ENCODE results near the gene COG1. TPM values are rescaled to one million over a fixed set of nuclear protein-coding genes. Genes with fewer than 3 reads are reported as not detected.

Gene COG1
- total RNA-seq, 2 experiments from 2014 or later = 25.6 to 39.0 TPM

DNA sequence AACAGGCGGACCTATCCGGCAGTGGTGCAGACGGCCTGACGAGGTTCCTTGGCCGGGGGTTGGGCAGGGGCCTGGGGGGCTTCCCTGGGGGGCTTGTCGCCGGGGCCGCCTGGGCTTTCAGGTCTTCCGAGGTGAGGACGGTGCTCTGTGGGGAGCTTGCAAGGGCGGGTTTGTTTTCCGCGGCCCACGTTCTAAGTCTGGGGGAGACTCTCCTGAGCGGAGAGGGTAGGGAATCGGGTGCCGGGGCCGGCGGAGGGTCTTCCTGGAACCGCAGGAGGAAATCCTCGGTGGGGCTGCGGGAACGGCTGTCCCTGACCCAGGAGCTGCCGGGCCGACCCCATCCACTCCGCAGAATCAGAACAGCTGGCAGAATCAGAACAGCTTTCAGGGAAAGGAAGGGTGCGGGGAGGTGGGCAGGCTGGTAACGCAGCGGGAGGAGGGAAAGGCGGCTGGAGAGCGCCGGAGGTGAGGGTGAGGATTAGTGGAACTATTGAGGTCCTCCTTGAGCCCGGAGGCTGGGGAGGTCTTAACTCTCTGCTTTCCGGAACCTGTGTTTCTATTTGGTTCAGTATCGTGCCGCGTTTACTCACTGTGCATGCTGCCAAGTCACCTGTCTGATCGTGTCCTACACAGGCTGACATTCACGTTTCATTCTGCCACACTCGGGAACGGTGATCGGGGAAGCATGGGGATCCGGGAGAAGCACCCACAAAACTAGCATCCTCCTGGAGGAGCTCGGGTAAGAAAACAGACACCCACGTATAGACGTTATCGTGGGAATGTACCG lies 39.9 kb downstream of the COG1 start:
- DNase-seq (peak; percentile 59), ATAC-seq (peak; percentile 48)
- Mint-ChIP-seq H3K36me3 (ENCODE audit: low read depth) (peaks cover 33% of the 10 kb centered on the region), H3K27me3 (no peaks in the 10 kb centered on the region), H3K9me3 (ENCODE audit: low read depth) (no peaks in the 10 kb centered on the region), H3K4me1 (peaks cover 58% of the 10 kb centered on the region), H3K4me3 (peak overlapping the region; percentile 81), H3K27ac (peak overlapping the region; percentile 96)
- ChIA-PET POLR2A (interaction anchor here (1.1 to 1.3 kb wide), 2 partner anchors 30 to 40 kb away, joined by 5 to 7 read pairs; partner anchors contain the start of gene COG1), CTCF (interaction anchor here (0.6 to 3.8 kb wide), 10 partner anchors 13 to 505 kb away, joined by 3 to 31 read pairs (median 4); partner anchors contain the start of gene COG1)
- intact Hi-C loops (cut with DNase I, micrococcal nuclease) = loop anchor here (1.0 to 5.0 kb wide), 10 partner anchors 22 to 970 kb away; partner anchors contain the start of genes CDC42EP4 (in 2 of the 2), SLC39A11 (in 2 of the 2) and RPL38 (in 1 of the 2)

DNA sequence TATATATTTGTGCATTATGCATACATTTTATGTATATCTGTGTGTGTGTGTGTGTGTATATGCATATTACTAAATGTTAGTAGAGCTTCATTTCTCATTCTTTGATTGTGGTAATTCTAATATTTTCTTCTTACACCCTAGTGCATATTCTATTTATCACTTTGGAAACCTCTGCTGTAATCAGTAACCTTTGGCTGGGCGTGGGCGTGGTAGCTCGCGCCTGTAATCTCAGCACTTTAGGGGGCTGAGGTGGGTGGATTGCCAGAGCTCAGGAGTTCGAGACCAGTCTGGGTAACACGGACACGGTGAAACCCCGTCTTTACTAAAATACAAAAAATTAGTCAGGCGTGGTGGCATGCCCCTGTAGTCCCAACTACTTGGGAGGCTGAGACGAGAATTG lies 41.9 kb downstream of the COG1 start:
- H3K36me3 Mint-ChIP-seq (ENCODE audit: low read depth) = peaks cover 41% of the 10 kb centered on the region
- no peak for DNase-seq
- ATAC-seq = no peak
- H3K9me3 Mint-ChIP-seq (ENCODE audit: low read depth) = no peaks in the 10 kb centered on the region
- H3K4me1 Mint-ChIP-seq = peaks cover 53% of the 10 kb centered on the region
- ChIA-PET POLR2A (no interaction called here), CTCF (interaction anchor here (0.6 to 3.0 kb wide), 5 partner anchors 11 to 528 kb away, joined by 3 to 8 read pairs (median 3); no protein-coding TSS in a partner anchor)
- no peak overlapping the region for H3K27ac Mint-ChIP-seq
- no peak overlapping the region for H3K4me3 Mint-ChIP-seq
- H3K27me3 Mint-ChIP-seq = no peaks in the 10 kb centered on the region
- intact Hi-C loops (cut with DNase I, micrococcal nuclease) = loop anchor here in 1 of 2 experiments (5.0 kb wide), 1 partner anchor 968 kb away; the partner anchor contains the start of gene RPL38

DNA sequence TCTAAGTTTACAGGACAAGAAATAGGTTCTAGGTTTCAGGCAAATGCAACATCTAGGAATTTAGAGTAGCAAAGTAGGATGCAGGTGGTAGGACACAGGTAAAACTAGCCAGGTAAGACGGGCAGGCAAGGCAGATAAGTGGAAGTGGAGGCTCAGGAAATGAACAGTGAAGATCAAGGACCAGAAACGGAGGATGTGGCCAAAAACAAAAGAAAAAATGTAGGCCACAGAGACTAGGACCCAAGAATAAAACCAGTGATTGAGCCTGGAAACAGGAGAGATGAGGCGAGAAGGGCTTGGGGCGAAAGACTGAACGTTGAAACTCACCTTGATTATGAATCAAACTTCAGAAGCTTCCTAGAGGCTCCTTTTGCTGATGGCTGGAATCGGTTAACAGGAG lies 44.9 kb downstream of the COG1 start:
- peaks cover 58% of the 10 kb centered on the region for H3K36me3 Mint-ChIP-seq (ENCODE audit: low read depth)
- H3K4me3 Mint-ChIP-seq = peak overlapping the region; percentile 27
- ChIA-PET POLR2A (no interaction called here), CTCF (interaction anchor here (0.7 to 1.7 kb wide), 3 partner anchors 8 to 1132 kb away, joined by 3 to 5 read pairs (median 3); no protein-coding TSS in a partner anchor)
- no peaks in the 10 kb centered on the region for H3K9me3 Mint-ChIP-seq (ENCODE audit: low read depth)
- no peak for DNase-seq
- H3K4me1 Mint-ChIP-seq = peaks cover 46% of the 10 kb centered on the region
- intact Hi-C loops (cut with DNase I, micrococcal nuclease) = no loop called here
- no peak for ATAC-seq
- peak overlapping the region; percentile 21 for H3K27ac Mint-ChIP-seq
- no peaks in the 10 kb centered on the region for H3K27me3 Mint-ChIP-seq

GRCh38 chr17:73240561-73240960 lies 47.7 kb downstream of the COG1 start:
- intact Hi-C loops (cut with DNase I, micrococcal nuclease) = no loop called here
- H3K27me3 Mint-ChIP-seq = no peaks in the 10 kb centered on the region
- ATAC-seq = no peak
- H3K4me1 Mint-ChIP-seq = peaks cover 37% of the 10 kb centered on the region
- no peaks in the 10 kb centered on the region for H3K9me3 Mint-ChIP-seq (ENCODE audit: low read depth)
- ChIA-PET POLR2A (no interaction called here), CTCF (interaction anchor here (1.0 kb wide), 1 partner anchor 49 kb away, joined by 3 read pairs; no protein-coding TSS in a partner anchor)
- H3K27ac Mint-ChIP-seq = no peak overlapping the region
- no peak overlapping the region for H3K4me3 Mint-ChIP-seq
- H3K36me3 Mint-ChIP-seq (ENCODE audit: low read depth) = peaks cover 51% of the 10 kb centered on the region
- DNase-seq = no peak

GRCh38 chr17:73247726-73248125 lies 54.9 kb downstream of the COG1 start:
- Mint-ChIP-seq H3K36me3 (ENCODE audit: low read depth) (peaks cover 9% of the 10 kb centered on the region), H3K27ac (no peak overlapping the region), H3K9me3 (ENCODE audit: low read depth) (no peaks in the 10 kb centered on the region), H3K4me1 (no peaks in the 10 kb centered on the region), H3K4me3 (no peak overlapping the region), H3K27me3 (no peaks in the 10 kb centered on the region)
- ChIA-PET CTCF (interaction anchor here (1.4 to 1.8 kb wide), 2 partner anchors 8 to 523 kb away, joined by 6 read pairs; no protein-coding TSS in a partner anchor), POLR2A (no interaction called here)
- DNase-seq = no peak
- ATAC-seq = no peak
- intact Hi-C loops (cut with DNase I, micrococcal nuclease) = no loop called here

DNA sequence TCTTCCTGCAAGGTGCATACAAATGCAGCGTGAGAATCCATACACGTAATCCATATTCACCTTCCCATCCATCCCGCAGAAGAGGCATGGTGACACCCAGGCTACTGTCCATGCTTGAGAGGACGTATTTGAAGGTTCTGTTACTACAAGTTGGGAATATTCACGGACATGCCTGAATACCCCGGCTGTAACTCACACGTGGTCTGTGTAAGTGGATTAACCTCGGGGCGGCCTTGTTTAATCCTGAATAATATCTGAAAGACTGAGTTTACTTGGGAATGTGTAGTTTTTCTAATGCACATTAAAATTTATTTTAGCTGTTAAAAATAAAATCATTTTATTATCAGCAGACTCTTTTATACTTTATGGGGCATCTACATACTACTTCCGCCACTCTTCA lies 55.7 kb downstream of the COG1 start:
- H3K27me3 Mint-ChIP-seq = no peaks in the 10 kb centered on the region
- CTCF ChIA-PET = interaction anchor here (0.9 to 1.8 kb wide), 2 partner anchors 122 to 524 kb away, joined by 3 to 6 read pairs; no protein-coding TSS in a partner anchor
- no peak for ATAC-seq

GRCh38 chr17:73249700-73250099 lies 56.8 kb downstream of the COG1 start:
- no peak overlapping the region for H3K27ac Mint-ChIP-seq
- H3K4me3 Mint-ChIP-seq = no peak overlapping the region
- DNase-seq (no peak), ATAC-seq (no peak)
- peaks cover 4% of the 10 kb centered on the region for H3K36me3 Mint-ChIP-seq (ENCODE audit: low read depth)
- no peaks in the 10 kb centered on the region for H3K27me3 Mint-ChIP-seq
- ChIA-PET CTCF (interaction anchor here (0.8 to 1.6 kb wide), 4 partner anchors 14 to 126 kb away, joined by 3 to 13 read pairs (median 3); no protein-coding TSS in a partner anchor), POLR2A (interaction anchor here (0.6 kb wide), 1 partner anchor 83 kb away, joined by 4 read pairs; no protein-coding TSS in a partner anchor)
- intact Hi-C loops (cut with DNase I, micrococcal nuclease) = no loop called here
- no peaks in the 10 kb centered on the region for H3K4me1 Mint-ChIP-seq
- no peaks in the 10 kb centered on the region for H3K9me3 Mint-ChIP-seq (ENCODE audit: low read depth)

More for the DNA sequence above, 55.7 kb downstream of the COG1 start:
- Mint-ChIP-seq H3K27ac (no peak overlapping the region), H3K4me3 (no peak overlapping the region), H3K9me3 (ENCODE audit: low read depth) (no peaks in the 10 kb centered on the region), H3K4me1 (no peaks in the 10 kb centered on the region), H3K36me3 (ENCODE audit: low read depth) (peaks cover 7% of the 10 kb centered on the region)
- intact Hi-C loops (cut with DNase I, micrococcal nuclease) = no loop called here
- no peak for DNase-seq
- POLR2A ChIA-PET = no interaction called here

- ChIA-PET POLR2A (no interaction called here), CTCF (interaction anchor here (0.7 to 5.8 kb wide), 5 partner anchors 15 to 119 kb away, joined by 3 to 98 read pairs (median 3); no protein-coding TSS in a partner anchor)
- no peak for ATAC-seq
- Mint-ChIP-seq H3K27ac (no peak overlapping the region), H3K36me3 (ENCODE audit: low read depth) (peaks cover 4% of the 10 kb centered on the region), H3K4me3 (no peak overlapping the region), H3K27me3 (no peaks in the 10 kb centered on the region), H3K4me1 (no peaks in the 10 kb centered on the region), H3K9me3 (ENCODE audit: low read depth) (no peaks in the 10 kb centered on the region)
- intact Hi-C loops (cut with DNase I, micrococcal nuclease) = no loop called here
- no peak for DNase-seq
Measured at GRCh38 chr17:73250851-73251640, 58.2 kb downstream of the COG1 start.

DNA sequence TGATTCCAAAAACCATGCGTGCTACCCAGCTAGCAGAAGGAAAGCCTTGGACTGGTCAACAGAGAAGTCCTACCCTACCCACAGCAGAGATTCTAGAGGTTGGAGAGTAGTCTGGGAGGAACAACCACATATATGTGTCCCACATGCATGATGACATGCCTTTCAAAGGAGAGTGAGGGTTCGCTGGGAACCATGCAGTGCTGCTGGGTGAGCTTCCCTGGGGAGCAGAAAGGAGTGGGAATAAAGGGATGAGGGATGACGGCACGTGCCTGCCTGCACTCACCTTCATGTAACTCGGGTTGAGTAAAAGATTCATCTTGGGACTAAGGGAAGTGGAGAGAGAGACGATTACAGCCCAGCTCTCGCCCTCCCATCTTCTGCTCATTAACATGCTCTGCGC lies 59.0 kb downstream of the COG1 start:
- ChIA-PET CTCF (interaction anchor here (5.8 kb wide), 1 partner anchor 118 kb away, joined by 98 read pairs; no protein-coding TSS in a partner anchor), POLR2A (no interaction called here)
- ATAC-seq (no peak), DNase-seq (no peak)
- H3K36me3 Mint-ChIP-seq (ENCODE audit: low read depth) = peaks cover 4% of the 10 kb centered on the region
- no peak overlapping the region for H3K4me3 Mint-ChIP-seq
- no peaks in the 10 kb centered on the region for H3K9me3 Mint-ChIP-seq (ENCODE audit: low read depth)
- H3K4me1 Mint-ChIP-seq = no peaks in the 10 kb centered on the region
- H3K27me3 Mint-ChIP-seq = no peaks in the 10 kb centered on the region
- H3K27ac Mint-ChIP-seq = no peak overlapping the region
- intact Hi-C loops (cut with DNase I, micrococcal nuclease) = no loop called here

DNA sequence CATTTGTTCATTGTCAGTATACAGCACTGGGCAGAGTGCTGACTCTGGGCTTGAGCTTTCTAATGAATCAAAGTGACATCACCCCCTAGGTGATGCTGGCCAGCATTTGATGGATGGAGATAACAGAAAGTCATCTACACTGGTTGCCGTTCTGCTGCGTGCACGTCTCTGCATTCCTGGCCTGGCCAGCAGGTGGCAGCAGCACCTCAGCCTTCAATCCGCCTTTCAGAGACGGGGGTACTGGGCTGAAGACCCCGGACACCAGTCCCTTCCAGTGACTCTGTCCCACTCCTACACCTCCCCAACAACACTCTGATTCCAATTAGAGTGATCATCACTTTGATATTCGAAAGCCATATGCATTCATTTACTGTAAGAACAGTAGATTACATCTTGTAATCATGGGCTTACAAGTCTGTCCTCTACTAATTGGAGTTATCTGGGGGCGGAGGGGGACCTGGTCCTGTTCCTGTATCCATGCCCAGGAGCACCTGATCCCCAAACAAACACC lies 62.9 kb downstream of the COG1 start:
- no peak overlapping the region for H3K4me3 Mint-ChIP-seq
- intact Hi-C loops (cut with DNase I, micrococcal nuclease) = loop anchor here (1.0 to 5.0 kb wide), 4 partner anchors 115 to 698 kb away; no protein-coding TSS in a partner anchor
- H3K4me1 Mint-ChIP-seq = no peaks in the 10 kb centered on the region
- DNase-seq = peak; percentile 75
- CTCF ChIA-PET = interaction anchor here (0.6 to 5.8 kb wide), 21 partner anchors 8 to 638 kb away, joined by 3 to 98 read pairs (median 4); partner anchors contain the start of gene CDC42EP4
- POLR2A ChIA-PET = no interaction called here
- H3K27ac Mint-ChIP-seq = no peak overlapping the region
- no peaks in the 10 kb centered on the region for H3K9me3 Mint-ChIP-seq (ENCODE audit: low read depth)
- no peaks in the 10 kb centered on the region for H3K27me3 Mint-ChIP-seq
- peak; percentile 92 for ATAC-seq
- H3K36me3 Mint-ChIP-seq (ENCODE audit: low read depth) = no peaks in the 10 kb centered on the region

DNA sequence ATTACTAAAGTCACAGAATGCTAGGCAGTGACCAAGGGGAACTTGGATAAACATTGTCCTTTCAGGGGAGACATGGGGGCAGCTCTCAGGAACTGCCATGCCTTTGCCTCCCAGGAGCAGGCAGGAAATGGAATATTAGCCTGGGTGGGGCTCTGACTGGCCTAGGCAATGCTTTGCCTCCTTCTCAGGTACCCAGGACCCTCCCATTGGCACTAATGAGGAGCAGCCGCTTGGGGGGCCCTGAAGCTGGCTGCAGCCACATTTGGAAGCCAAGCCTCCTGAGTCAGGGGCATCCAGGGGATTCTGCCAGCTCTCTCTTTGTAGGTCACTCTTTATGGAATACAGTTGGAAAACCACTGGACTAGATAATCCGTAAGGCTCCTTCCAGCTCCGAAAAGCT lies 63.4 kb downstream of the COG1 start:
- intact Hi-C loops (cut with DNase I, micrococcal nuclease) = loop anchor here in 1 of 2 experiments (1.0 to 5.0 kb wide), 2 partner anchors 114 to 529 kb away; no protein-coding TSS in a partner anchor
- no peak overlapping the region for H3K4me3 Mint-ChIP-seq
- POLR2A ChIA-PET = no interaction called here
- no peak for ATAC-seq
- H3K27me3 Mint-ChIP-seq = no peaks in the 10 kb centered on the region
- no peaks in the 10 kb centered on the region for H3K36me3 Mint-ChIP-seq (ENCODE audit: low read depth)
- no peak overlapping the region for H3K27ac Mint-ChIP-seq
- no peak for DNase-seq
- H3K9me3 Mint-ChIP-seq (ENCODE audit: low read depth) = no peaks in the 10 kb centered on the region
- H3K4me1 Mint-ChIP-seq = no peaks in the 10 kb centered on the region
- CTCF ChIA-PET = interaction anchor here (0.6 to 5.8 kb wide), 10 partner anchors 9 to 701 kb away, joined by 3 to 98 read pairs (median 4); a partner anchor contains a TSS

Measured in activated CD4-positive, alpha-beta T cell treated with anti-CD3 and anti-CD28 coated beads for 36 hours (primary cell).